DOHH2 (cell line): ENCODE results near the gene DTHD1.

ENCODE experiments used
- EZH2phosphoT487 ChIP-seq: fragments of 200-600 bp; sonication (generic); IDR thresholded peaks from 2 replicates; pipeline ENCODE4 v1.6.1; 2017; ENCODE audit warnings: borderline replicate concordance, mild to moderate bottlenecking, antibody characterized with exemption, low read length, moderate library complexity, mixed read lengths
- TF ChIP-seq, protein P1 (sequence below): fragments of 200-600 bp; sonication (generic); IDR thresholded peaks from one replicate; pipeline ENCODE4 v1.5.1; 2014; ENCODE audit warnings: antibody characterized with exemption, mild to moderate bottlenecking, low read depth, low read length; ENCODE audit not compliant: poor library complexity, severe bottlenecking

DNA sequence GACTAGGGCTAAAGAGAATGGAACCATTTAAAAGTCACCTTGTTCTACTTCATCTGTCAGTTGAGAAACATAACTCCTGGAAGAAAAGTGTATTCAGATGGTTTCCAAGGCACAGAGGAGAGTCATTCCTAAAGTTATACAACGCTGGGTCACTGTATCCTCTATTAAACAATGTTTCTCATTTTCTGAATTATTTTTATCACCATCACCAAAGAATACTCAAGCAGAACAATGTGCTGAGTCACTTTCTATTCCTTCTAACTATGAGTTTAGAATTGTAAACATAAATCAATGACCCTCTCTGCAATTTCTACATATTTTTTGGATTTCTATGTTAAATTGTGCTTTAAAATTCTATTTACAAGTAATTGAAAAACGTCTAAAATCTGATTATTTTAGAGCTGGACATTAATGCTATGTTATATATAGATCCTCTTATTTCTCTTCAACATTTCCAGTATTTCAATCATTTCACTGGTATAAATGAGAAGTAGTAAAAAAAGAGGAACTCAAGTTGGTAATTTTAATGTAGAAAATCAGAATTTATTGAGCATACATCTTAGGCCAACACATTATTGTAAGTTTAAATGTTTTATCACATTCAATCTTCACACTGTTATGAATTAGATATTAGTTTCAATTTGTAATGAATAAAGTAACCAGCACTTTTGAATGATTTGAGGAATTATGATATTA, 7.5 kb downstream of the DTHD1 start:
- TF ChIP-seq, protein P1, sequence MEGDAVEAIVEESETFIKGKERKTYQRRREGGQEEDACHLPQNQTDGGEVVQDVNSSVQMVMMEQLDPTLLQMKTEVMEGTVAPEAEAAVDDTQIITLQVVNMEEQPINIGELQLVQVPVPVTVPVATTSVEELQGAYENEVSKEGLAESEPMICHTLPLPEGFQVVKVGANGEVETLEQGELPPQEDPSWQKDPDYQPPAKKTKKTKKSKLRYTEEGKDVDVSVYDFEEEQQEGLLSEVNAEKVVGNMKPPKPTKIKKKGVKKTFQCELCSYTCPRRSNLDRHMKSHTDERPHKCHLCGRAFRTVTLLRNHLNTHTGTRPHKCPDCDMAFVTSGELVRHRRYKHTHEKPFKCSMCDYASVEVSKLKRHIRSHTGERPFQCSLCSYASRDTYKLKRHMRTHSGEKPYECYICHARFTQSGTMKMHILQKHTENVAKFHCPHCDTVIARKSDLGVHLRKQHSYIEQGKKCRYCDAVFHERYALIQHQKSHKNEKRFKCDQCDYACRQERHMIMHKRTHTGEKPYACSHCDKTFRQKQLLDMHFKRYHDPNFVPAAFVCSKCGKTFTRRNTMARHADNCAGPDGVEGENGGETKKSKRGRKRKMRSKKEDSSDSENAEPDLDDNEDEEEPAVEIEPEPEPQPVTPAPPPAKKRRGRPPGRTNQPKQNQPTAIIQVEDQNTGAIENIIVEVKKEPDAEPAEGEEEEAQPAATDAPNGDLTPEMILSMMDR, result no peak
- TF ChIP-seq EZH2phosphoT487, result no peak
